Osteoblast (primary cell): ENCODE measurements around the gene TMA7. TPM values are rescaled to one million over a fixed set of nuclear protein-coding genes. Genes with fewer than 3 reads are reported as not detected.

Experiments
- DNase-seq: peaks from one replicate; pipeline ENCODE4 v3.0.0; 2011; ENCODE audit warnings: low spot score, mixed read lengths; ENCODE audit not compliant: insufficient read length; ENCODE audit errors: missing footprints
- H2AFZ ChIP-seq: 2 replicates; pipeline ENCODE4 v1.6.0; 2011; ENCODE audit warnings: mild to moderate bottlenecking, low read length
- H3K27ac ChIP-seq: 2 replicates; pipeline ENCODE4 v1.5.1; 2011; ENCODE audit warnings: mild to moderate bottlenecking, low read depth, low read length, moderate library complexity
- H3K27me3 ChIP-seq: 2 replicates; pipeline ENCODE4 v1.6.0; 2012; ENCODE audit warnings: mild to moderate bottlenecking, control low read depth, inconsistent platforms, low read length, moderate library complexity; ENCODE audit not compliant: insufficient read depth
- H3K36me3 ChIP-seq: 2 replicates; pipeline ENCODE4 v1.5.1; 2011; ENCODE audit warnings: mild to moderate bottlenecking, low read length, control low read depth, moderate library complexity; ENCODE audit not compliant: insufficient read depth
- H3K4me1 ChIP-seq: 2 replicates; pipeline ENCODE4 v1.5.1; 2011; ENCODE audit warnings: mild to moderate bottlenecking, low read length, control low read depth, moderate library complexity; ENCODE audit not compliant: insufficient read depth
- H3K4me2 ChIP-seq: 2 replicates; pipeline ENCODE4 v1.6.0; 2011; ENCODE audit warnings: mild to moderate bottlenecking, low read length; ENCODE audit not compliant: insufficient read depth
- H3K4me3 ChIP-seq: fragments of 200-600 bp; sonication (generic); 3 replicates; pipeline ENCODE4 v1.5.1; 2012; ENCODE audit warnings: mild to moderate bottlenecking, low read length, inconsistent platforms; ENCODE audit not compliant: insufficient read depth
- H3K79me2 ChIP-seq: 2 replicates; pipeline ENCODE4 v1.6.0; 2012; ENCODE audit warnings: mild to moderate bottlenecking, low read length, control low read depth, inconsistent platforms; ENCODE audit not compliant: insufficient read depth
- H3K9me3 ChIP-seq: 2 replicates; pipeline ENCODE4 v1.5.1; 2011; ENCODE audit warnings: low read depth, low read length, control low read depth
- H4K20me1 ChIP-seq: 2 replicates; pipeline ENCODE4 v1.6.0; 2012; ENCODE audit warnings: mild to moderate bottlenecking, low read length, control low read depth; ENCODE audit not compliant: insufficient read depth
- total RNA-seq: library from RNA; depleted of rRNA; stranded (reverse); fragments of >200 nt; gene quantifications from 2 replicates; pipeline ENCODE4 v1.2.3, GENCODE V29; 2012
- TF ChIP-seq, protein P1 (sequence below): IDR thresholded peaks from 2 replicates; pipeline ENCODE4 v1.5.1; 2011; ENCODE audit warnings: mild to moderate bottlenecking, low read depth, low read length, moderate library complexity; ENCODE audit errors: extremely low read depth

The TMA7 gene
- total RNA-seq, 1 donor = 128 TPM

DNA sequence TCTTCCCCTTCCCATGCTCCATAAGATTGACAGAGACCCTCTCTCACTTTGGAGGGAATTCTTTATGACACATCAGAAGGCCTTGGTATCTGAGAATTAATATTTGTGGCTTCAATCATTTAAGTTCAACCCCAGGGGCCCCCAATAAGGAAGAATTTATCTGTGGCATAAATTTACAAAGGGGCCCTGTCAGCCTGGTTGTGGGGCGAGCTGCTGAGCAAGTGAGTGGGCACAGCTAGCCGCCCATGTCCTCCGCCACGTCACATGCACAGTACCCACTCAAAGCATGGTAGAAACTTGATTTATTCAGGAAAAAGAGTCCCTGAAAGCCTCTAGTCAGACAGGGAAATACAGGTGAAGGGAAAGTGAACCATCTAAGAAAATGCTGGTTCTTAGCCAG lies 23.5 kb upstream of the TMA7 start:
- Histone ChIP-seq H3K27me3 (no peaks in the 10 kb centered on the region), H4K20me1 (no peaks in the 10 kb centered on the region), H3K4me1 (no peaks in the 10 kb centered on the region), H3K4me3 (no peak overlapping the region), H2AFZ (no peak overlapping the region), H3K9me3 (no peaks in the 10 kb centered on the region), H3K27ac (no peak overlapping the region), H3K4me2 (no peak overlapping the region), H3K36me3 (no peaks in the 10 kb centered on the region), H3K79me2 (no peaks in the 10 kb centered on the region)
- TF ChIP-seq, protein P1, sequence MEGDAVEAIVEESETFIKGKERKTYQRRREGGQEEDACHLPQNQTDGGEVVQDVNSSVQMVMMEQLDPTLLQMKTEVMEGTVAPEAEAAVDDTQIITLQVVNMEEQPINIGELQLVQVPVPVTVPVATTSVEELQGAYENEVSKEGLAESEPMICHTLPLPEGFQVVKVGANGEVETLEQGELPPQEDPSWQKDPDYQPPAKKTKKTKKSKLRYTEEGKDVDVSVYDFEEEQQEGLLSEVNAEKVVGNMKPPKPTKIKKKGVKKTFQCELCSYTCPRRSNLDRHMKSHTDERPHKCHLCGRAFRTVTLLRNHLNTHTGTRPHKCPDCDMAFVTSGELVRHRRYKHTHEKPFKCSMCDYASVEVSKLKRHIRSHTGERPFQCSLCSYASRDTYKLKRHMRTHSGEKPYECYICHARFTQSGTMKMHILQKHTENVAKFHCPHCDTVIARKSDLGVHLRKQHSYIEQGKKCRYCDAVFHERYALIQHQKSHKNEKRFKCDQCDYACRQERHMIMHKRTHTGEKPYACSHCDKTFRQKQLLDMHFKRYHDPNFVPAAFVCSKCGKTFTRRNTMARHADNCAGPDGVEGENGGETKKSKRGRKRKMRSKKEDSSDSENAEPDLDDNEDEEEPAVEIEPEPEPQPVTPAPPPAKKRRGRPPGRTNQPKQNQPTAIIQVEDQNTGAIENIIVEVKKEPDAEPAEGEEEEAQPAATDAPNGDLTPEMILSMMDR = no peak
- DNase-seq = peak; percentile 77

DNA sequence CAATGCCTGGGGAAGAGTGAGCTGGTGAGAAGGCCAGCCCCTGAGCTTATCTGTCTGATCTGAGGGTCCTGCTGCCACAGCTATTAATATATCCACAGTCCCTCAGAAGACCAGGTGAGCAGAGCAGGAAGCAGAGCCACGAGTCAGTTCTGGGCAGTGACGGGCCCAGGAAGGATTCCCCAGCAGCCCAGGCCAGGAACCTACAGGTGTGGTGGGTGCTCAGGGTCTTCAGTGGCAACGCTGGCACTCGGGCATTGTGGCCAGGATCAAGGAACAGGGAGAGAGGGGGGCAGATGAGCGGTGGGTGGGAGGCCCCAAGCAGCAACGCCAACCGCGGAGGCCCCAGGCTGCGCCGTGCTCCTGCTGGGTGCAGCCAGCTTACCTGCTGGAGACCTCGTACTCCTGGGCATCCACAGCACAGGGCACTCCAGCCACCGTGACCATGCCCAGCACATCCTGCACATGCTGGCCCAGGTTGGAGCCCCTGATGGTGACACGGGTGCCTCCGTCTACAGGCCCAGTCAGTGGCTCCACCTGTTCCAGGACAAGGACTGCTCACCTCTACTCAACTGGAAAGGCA lies 22.4 kb upstream of the TMA7 start:
- H3K4me2 ChIP-seq = no peak overlapping the region
- H3K27ac ChIP-seq = no peak overlapping the region
- H3K27me3 ChIP-seq = no peaks in the 10 kb centered on the region
- H3K36me3 ChIP-seq = no peaks in the 10 kb centered on the region
- peak; percentile 83 for DNase-seq
- H4K20me1 ChIP-seq = no peaks in the 10 kb centered on the region
- H3K9me3 ChIP-seq = no peaks in the 10 kb centered on the region
- H3K4me1 ChIP-seq = no peaks in the 10 kb centered on the region
- TF ChIP-seq, protein P1 = no peak
- no peak overlapping the region for H3K4me3 ChIP-seq
- H2AFZ ChIP-seq = no peak overlapping the region
- H3K79me2 ChIP-seq = no peaks in the 10 kb centered on the region

DNA sequence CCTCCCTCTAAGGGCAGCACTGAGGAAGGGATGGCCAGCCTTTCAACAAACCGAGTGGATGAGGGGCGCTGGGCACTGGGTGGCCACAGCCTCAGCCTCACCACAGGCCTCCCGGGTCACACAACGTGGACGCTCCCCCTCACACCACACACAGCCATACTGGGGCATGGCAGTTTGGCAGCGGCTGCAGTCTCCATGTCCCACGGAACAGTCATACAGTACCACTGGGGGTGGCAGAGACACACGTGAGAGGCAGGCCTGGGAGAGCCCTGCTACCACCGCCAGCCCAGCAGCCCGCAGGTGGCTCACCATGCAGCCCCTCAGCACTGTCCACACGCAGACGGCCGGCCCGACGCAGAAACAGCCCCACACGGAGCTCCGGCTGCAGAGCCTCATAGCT lies 21.9 kb upstream of the TMA7 start:
- DNase-seq = peak; percentile 81
- H4K20me1 ChIP-seq = peaks cover 1% of the 10 kb centered on the region
- no peak overlapping the region for H3K4me2 ChIP-seq
- H3K4me1 ChIP-seq = no peaks in the 10 kb centered on the region
- no peaks in the 10 kb centered on the region for H3K36me3 ChIP-seq
- no peaks in the 10 kb centered on the region for H3K27me3 ChIP-seq
- TF ChIP-seq, protein P1 = no peak
- no peak overlapping the region for H2AFZ ChIP-seq
- H3K79me2 ChIP-seq = no peaks in the 10 kb centered on the region
- H3K27ac ChIP-seq = no peak overlapping the region
- no peak overlapping the region for H3K4me3 ChIP-seq
- no peaks in the 10 kb centered on the region for H3K9me3 ChIP-seq

DNA sequence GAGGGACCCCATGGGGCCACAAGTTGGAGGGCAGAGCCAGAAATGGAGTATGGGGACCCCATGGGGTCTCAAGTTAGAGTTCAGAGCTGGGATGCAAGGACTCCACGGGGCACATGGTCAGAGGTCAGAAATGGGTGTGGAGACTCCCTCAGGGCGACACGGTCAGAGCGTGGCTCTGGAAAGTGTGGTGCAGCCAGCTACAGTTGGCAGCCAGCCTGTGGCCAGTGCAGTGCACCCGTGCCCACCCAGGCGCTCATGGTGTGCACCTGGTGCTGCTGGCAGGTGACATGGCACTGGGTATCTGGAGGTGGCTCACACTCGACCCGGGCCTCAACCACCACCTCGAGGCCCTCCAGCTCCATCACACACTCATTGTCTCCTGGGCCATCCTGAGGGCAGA lies 21.4 kb upstream of the TMA7 start:
- Histone ChIP-seq H2AFZ (no peak overlapping the region), H3K4me2 (no peak overlapping the region), H3K27me3 (no peaks in the 10 kb centered on the region), H3K27ac (no peak overlapping the region), H4K20me1 (peaks cover 4% of the 10 kb centered on the region), H3K79me2 (no peaks in the 10 kb centered on the region), H3K9me3 (no peaks in the 10 kb centered on the region), H3K36me3 (no peaks in the 10 kb centered on the region), H3K4me1 (no peaks in the 10 kb centered on the region), H3K4me3 (no peak overlapping the region)
- TF ChIP-seq, protein P1 = no peak
- peak; percentile 68 for DNase-seq
